Neural cell (in vitro differentiated cells): Measurements from ENCODE around the gene PTGIS. TPM values are rescaled to one million over a fixed set of nuclear protein-coding genes. Genes with fewer than 3 reads are reported as not detected.

ENCODE experiments used
- H2AFZ ChIP-seq: fragments of 200-600, 300-800 bp; sonication (generic), shearing (Covaris generic); 2 replicates; pipeline ENCODE4 v1.6.0; 2014; ENCODE audit warnings: low read depth, mild to moderate bottlenecking, antibody characterized with exemption, low read length, moderate library complexity
- H3F3A ChIP-seq: fragments of 200-600 bp; shearing (Covaris generic); 2 replicates; pipeline ENCODE4 v1.6.1; 2016; ENCODE audit warnings: mild to moderate bottlenecking, moderate library complexity, mixed read lengths, antibody characterized with exemption, low read length; ENCODE audit not compliant: insufficient read depth, poor library complexity, severe bottlenecking
- H3K27ac ChIP-seq: fragments of 200-600, 300-800 bp; sonication (generic), shearing (Covaris generic); 2 replicates; pipeline ENCODE4 v1.5.1; 2014; ENCODE audit warnings: mild to moderate bottlenecking, low read length, moderate library complexity
- H3K27me3 ChIP-seq: fragments of 300-800, 200-600 bp; sonication (generic), shearing (Covaris generic); 2 replicates; pipeline ENCODE4 v1.6.0; 2014; ENCODE audit warnings: mild to moderate bottlenecking, low read depth, low read length, moderate library complexity; ENCODE audit not compliant: insufficient read depth
- H3K36me3 ChIP-seq: fragments of 300-800, 200-600 bp; sonication (generic), shearing (Covaris generic); 2 replicates; pipeline ENCODE4 v1.5.1; 2014; ENCODE audit warnings: mild to moderate bottlenecking, antibody characterized with exemption, low read length, moderate library complexity; ENCODE audit not compliant: insufficient read depth
- H3K4me2 ChIP-seq: fragments of 300-800, 200-600 bp; sonication (generic), shearing (Covaris generic); 2 replicates; pipeline ENCODE4 v1.6.0; 2014; ENCODE audit warnings: mild to moderate bottlenecking, low read length
- H3K4me3 ChIP-seq: fragments of 300-800, 200-600 bp; sonication (generic), shearing (Covaris generic); 2 replicates; pipeline ENCODE4 v1.5.1; 2014; ENCODE audit warnings: mild to moderate bottlenecking, low read length, moderate library complexity
- H3K79me2 ChIP-seq: fragments of 200-600 bp; shearing (Covaris generic); replicated peaks from 2 replicates; pipeline ENCODE4 v1.6.0; 2014; ENCODE audit warnings: mild to moderate bottlenecking, low read length, moderate library complexity; ENCODE audit not compliant: insufficient read depth
- H3K9ac ChIP-seq: fragments of 300-800, 200-600 bp; sonication (generic), shearing (Covaris generic); 2 replicates; pipeline ENCODE4 v1.6.1; 2016; ENCODE audit warnings: mild to moderate bottlenecking, low read length, mixed read lengths
- H3K9me2 ChIP-seq: fragments of 200-600 bp; shearing (Covaris generic); 2 replicates; pipeline ENCODE4 v1.6.1; 2016; ENCODE audit warnings: mild to moderate bottlenecking, low read length, mixed read lengths; ENCODE audit not compliant: insufficient read depth
- H3K9me3 ChIP-seq: fragments of 200-600, 300-800 bp; sonication (generic), shearing (Covaris generic); 2 replicates; pipeline ENCODE4 v1.6.1; 2016; ENCODE audit warnings: mild to moderate bottlenecking, mixed run types, low read length, moderate library complexity, mixed read lengths
- H4K20me1 ChIP-seq: fragments of 200-600 bp; shearing (Covaris generic); 2 replicates; pipeline ENCODE4 v1.6.1; 2016; ENCODE audit warnings: mild to moderate bottlenecking, mixed run types; ENCODE audit not compliant: insufficient read depth
- EP300 ChIP-seq: fragments of 450-650 bp; conservative IDR thresholded peaks from 2 replicates; pipeline ENCODE4 v1.6.1; 2014; ENCODE audit warnings: antibody characterized with exemption, mild to moderate bottlenecking, moderate library complexity; ENCODE audit not compliant: poor library complexity, severe bottlenecking
- EZH2 ChIP-seq: fragments of 200-600, 300-800 bp; shearing (Covaris generic), sonication (generic); IDR thresholded peaks from 2 replicates; pipeline ENCODE4 v1.6.1; 2014; ENCODE audit warnings: antibody characterized with exemption, low read length, borderline replicate concordance, mild to moderate bottlenecking; ENCODE audit not compliant: insufficient read depth, poor library complexity, severe bottlenecking
- MXI1 ChIP-seq: fragments of 450-650 bp; conservative IDR thresholded peaks from 2 replicates; pipeline ENCODE4 v1.6.1; 2014; ENCODE audit warnings: antibody characterized with exemption, mild to moderate bottlenecking; ENCODE audit not compliant: poor library complexity, severe bottlenecking
- POLR2AphosphoS5 ChIP-seq: IDR thresholded peaks from 2 replicates; pipeline ENCODE4 v1.6.1; 2012
- RAD21 ChIP-seq: fragments of 450-650 bp; conservative IDR thresholded peaks from 2 replicates; pipeline ENCODE4 v1.6.1; 2014; ENCODE audit warnings: antibody characterized with exemption, mild to moderate bottlenecking, moderate library complexity
- REST ChIP-seq: IDR thresholded peaks from 2 replicates; pipeline ENCODE4 v1.6.1; 2012; ENCODE audit warnings: borderline replicate concordance
- SMC3 ChIP-seq: fragments of 450-650 bp; conservative IDR thresholded peaks from 2 replicates; pipeline ENCODE4 v1.6.1; 2014; ENCODE audit warnings: antibody characterized with exemption, mild to moderate bottlenecking, moderate library complexity; ENCODE audit not compliant: poor library complexity
- TAF1 ChIP-seq: IDR thresholded peaks from 2 replicates; pipeline ENCODE4 v1.6.1; 2012; ENCODE audit warnings: low read depth
- polyA plus RNA-seq: library from polyadenylated mRNA; depleted of rRNA; stranded (reverse); fragments of >200 nt; gene quantifications from 2 replicates; pipeline ENCODE4 v1.2.3, GENCODE V29; 2014
- TF ChIP-seq, protein P1 (sequence below): fragments of 450-650 bp; IDR thresholded peaks from 2 replicates; pipeline ENCODE4 v1.5.1; 2014; ENCODE audit warnings: antibody characterized with exemption, mild to moderate bottlenecking, moderate library complexity; ENCODE audit not compliant: poor library complexity, severe bottlenecking

Gene PTGIS
- polyA plus RNA-seq, 1 donor from 2014 or later: 3.2 TPM

DNA sequence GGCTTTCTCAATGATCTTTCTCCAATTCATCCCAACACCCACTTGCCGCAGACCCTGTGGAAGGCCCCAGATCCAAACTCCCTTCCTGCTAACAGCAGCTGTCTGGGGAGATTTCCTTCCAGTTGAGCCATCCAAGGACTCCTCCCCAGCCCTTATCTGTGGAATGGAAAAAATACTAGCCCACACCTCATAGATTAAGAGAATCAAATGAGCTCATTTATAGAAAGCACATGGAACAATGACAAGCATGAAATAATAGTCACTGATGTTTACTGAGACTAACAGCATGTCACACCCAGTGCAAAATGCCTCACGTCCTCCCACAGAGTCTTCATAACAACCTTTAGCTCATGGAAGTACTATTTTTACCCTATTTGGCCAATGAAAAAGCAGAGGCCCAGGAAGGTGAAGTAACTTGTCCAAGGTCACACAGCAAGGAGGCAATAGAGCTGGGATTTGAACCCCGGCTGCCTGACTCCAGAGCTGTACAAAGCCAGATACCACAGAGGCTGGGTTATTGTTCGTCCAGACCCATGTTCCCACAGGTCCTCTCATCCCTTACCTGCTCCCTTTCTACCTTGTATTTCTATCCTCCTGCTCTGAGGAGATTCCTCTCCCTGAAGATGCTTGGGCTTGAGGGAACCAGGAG lies 23.4 kb upstream of the PTGIS start:
- Histone ChIP-seq H3F3A (no peaks in the 10 kb centered on the region), H3K4me3 (no peak overlapping the region), H3K27ac (no peak overlapping the region), H4K20me1 (no peaks in the 10 kb centered on the region), H3K36me3 (no peaks in the 10 kb centered on the region), H3K79me2 (no peaks in the 10 kb centered on the region), H3K4me2 (no peak overlapping the region), H3K9ac (no peak overlapping the region), H3K9me3 (no peaks in the 10 kb centered on the region), H3K9me2 (no peaks in the 10 kb centered on the region), H2AFZ (no peak overlapping the region), H3K27me3 (no peaks in the 10 kb centered on the region)
- TF ChIP-seq EP300: no peak
- TF ChIP-seq EZH2: no peak
- no peak for TF ChIP-seq REST
- TF ChIP-seq SMC3: no peak
- TF ChIP-seq MXI1: no peak
- TF ChIP-seq, protein P1, sequence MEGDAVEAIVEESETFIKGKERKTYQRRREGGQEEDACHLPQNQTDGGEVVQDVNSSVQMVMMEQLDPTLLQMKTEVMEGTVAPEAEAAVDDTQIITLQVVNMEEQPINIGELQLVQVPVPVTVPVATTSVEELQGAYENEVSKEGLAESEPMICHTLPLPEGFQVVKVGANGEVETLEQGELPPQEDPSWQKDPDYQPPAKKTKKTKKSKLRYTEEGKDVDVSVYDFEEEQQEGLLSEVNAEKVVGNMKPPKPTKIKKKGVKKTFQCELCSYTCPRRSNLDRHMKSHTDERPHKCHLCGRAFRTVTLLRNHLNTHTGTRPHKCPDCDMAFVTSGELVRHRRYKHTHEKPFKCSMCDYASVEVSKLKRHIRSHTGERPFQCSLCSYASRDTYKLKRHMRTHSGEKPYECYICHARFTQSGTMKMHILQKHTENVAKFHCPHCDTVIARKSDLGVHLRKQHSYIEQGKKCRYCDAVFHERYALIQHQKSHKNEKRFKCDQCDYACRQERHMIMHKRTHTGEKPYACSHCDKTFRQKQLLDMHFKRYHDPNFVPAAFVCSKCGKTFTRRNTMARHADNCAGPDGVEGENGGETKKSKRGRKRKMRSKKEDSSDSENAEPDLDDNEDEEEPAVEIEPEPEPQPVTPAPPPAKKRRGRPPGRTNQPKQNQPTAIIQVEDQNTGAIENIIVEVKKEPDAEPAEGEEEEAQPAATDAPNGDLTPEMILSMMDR: no peak
- TF ChIP-seq RAD21: no peak
- TF ChIP-seq POLR2AphosphoS5: no peak
- no peak for TF ChIP-seq TAF1

GRCh38 chr20:49590163-49591017 lies 22.5 kb upstream of the PTGIS start:
- H3F3A ChIP-seq: no peaks in the 10 kb centered on the region
- TF ChIP-seq EZH2: no peak
- TF ChIP-seq EP300: no peak
- TF ChIP-seq MXI1: no peak
- no peak for TF ChIP-seq TAF1
- no peak for TF ChIP-seq POLR2AphosphoS5
- no peak for TF ChIP-seq RAD21
- TF ChIP-seq REST: no peak
- TF ChIP-seq, protein P1: no peak
- TF ChIP-seq SMC3: no peak
- no peaks in the 10 kb centered on the region for H3K9me2 ChIP-seq
- no peak overlapping the region for H3K4me3 ChIP-seq
- no peaks in the 10 kb centered on the region for H3K9me3 ChIP-seq
- no peak overlapping the region for H3K4me2 ChIP-seq
- H2AFZ ChIP-seq: no peak overlapping the region
- H3K9ac ChIP-seq: no peak overlapping the region
- H3K27ac ChIP-seq: no peak overlapping the region
- no peaks in the 10 kb centered on the region for H4K20me1 ChIP-seq
- no peaks in the 10 kb centered on the region for H3K27me3 ChIP-seq
- H3K36me3 ChIP-seq: no peaks in the 10 kb centered on the region
- no peaks in the 10 kb centered on the region for H3K79me2 ChIP-seq
